ENCODE results near the gene BPI. TPM values are rescaled to one million over a fixed set of nuclear protein-coding genes. Genes with fewer than 3 reads are reported as not detected.

BPI gene
- total RNA-seq, 1 donor from 2014 or later = not detected

- no peak overlapping the region for H3K4me3 ChIP-seq (ENCODE audit: low read depth, low read length)
- peak; percentile 79 for TF ChIP-seq CTCF (conservative IDR thresholded peaks at IDR 0.05; ENCODE audit: low read depth, low read length)
- DNase-seq (ENCODE audit: low read depth) = no peak
These were observed 18.1 kb downstream of the BPI start for GRCh38 chr20:38321959-38322598.

- H3K4me3 ChIP-seq (ENCODE audit: low read depth, low read length) = no peak overlapping the region
- no peak for DNase-seq (ENCODE audit: low read depth)
- no peak for TF ChIP-seq CTCF (conservative IDR thresholded peaks at IDR 0.05; ENCODE audit: low read depth, low read length)
These were observed 20.2 kb downstream of the BPI start for GRCh38 chr20:38324159-38324558.

- TF ChIP-seq CTCF (conservative IDR thresholded peaks at IDR 0.05; ENCODE audit: low read depth, low read length) = no peak
- no peak overlapping the region for H3K4me3 ChIP-seq (ENCODE audit: low read depth, low read length)
- no peak for DNase-seq (ENCODE audit: low read depth)
These were observed 21.2 kb downstream of the BPI start for GRCh38 chr20:38325167-38325566.

- no peak for TF ChIP-seq CTCF (conservative IDR thresholded peaks at IDR 0.05; ENCODE audit: low read depth, low read length)
- no peak overlapping the region for H3K4me3 ChIP-seq (ENCODE audit: low read depth, low read length)
- no peak for DNase-seq (ENCODE audit: low read depth)
These were observed 21.9 kb downstream of the BPI start for GRCh38 chr20:38325905-38326304.

- DNase-seq (ENCODE audit: low read depth) = no peak
- TF ChIP-seq CTCF (conservative IDR thresholded peaks at IDR 0.05; ENCODE audit: low read depth, low read length) = no peak
- H3K4me3 ChIP-seq (ENCODE audit: low read depth, low read length) = no peak overlapping the region
These were observed 22.4 kb downstream of the BPI start for GRCh38 chr20:38326309-38326708.

- no peak for DNase-seq (ENCODE audit: low read depth)
- TF ChIP-seq CTCF (conservative IDR thresholded peaks at IDR 0.05; ENCODE audit: low read depth, low read length) = no peak
- H3K4me3 ChIP-seq (ENCODE audit: low read depth, low read length) = no peak overlapping the region
These were observed 26.7 kb downstream of the BPI start for GRCh38 chr20:38330638-38331037.

- no peak for TF ChIP-seq CTCF (conservative IDR thresholded peaks at IDR 0.05; ENCODE audit: low read depth, low read length)
These were observed 27.3 kb downstream of the BPI start for GRCh38 chr20:38331245-38331644.

More at GRCh38 chr20:38331245-38331644, 27.3 kb downstream of the BPI start:
- DNase-seq (ENCODE audit: low read depth) = no peak
- H3K4me3 ChIP-seq (ENCODE audit: low read depth, low read length) = no peak overlapping the region

Data from epithelial cell of proximal tubule (primary cell).